ENCODE measurements around the gene ZDHHC4. TPM values are rescaled to one million over a fixed set of nuclear protein-coding genes. Genes with fewer than 3 reads are reported as not detected.

Gene ZDHHC4
- total RNA-seq, 4 donors from 2014 or later = 68.8 to 97.3 (median 81.4) TPM

DNA sequence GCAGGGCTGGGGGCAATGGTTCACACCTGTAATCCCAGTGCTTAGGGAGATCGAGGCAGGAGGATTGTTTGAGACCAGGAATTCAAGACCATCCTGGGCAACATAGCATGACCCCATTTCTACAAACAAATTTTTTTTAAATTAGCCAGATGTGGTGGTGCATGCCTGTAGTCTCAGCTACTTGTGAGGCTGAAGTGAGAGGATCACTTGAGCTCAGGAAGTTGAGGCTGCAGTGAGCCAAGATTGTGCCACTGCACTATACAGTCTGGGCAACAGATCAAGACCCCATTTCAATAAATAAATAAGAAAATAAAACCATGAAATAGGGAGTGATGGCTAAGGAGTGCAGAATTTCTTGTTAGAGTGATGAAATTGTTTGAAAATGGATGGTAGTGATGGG, 34.9 kb upstream of the ZDHHC4 start:
- H3K27ac ChIP-seq = no peak overlapping the region
- H3K36me3 ChIP-seq = no peaks in the 10 kb centered on the region
- H3K4me3 ChIP-seq (replicated peaks in 1 of 3) = no peak overlapping the region
- H3K4me1 ChIP-seq = no peaks in the 10 kb centered on the region
- WGBS, 2 donors = 91 to 93% methylated on average over 1 of the region's 1 CpG
- intact Hi-C loops (cut with DNase I) = no loop called here
- no peaks in the 10 kb centered on the region for H3K27me3 ChIP-seq
- no peak for DNase-seq
- H3K9me3 ChIP-seq = no peaks in the 10 kb centered on the region
- TF ChIP-seq POLR2A (IDR thresholded peaks at IDR 0.05) = no peak
- TF ChIP-seq, protein P1, sequence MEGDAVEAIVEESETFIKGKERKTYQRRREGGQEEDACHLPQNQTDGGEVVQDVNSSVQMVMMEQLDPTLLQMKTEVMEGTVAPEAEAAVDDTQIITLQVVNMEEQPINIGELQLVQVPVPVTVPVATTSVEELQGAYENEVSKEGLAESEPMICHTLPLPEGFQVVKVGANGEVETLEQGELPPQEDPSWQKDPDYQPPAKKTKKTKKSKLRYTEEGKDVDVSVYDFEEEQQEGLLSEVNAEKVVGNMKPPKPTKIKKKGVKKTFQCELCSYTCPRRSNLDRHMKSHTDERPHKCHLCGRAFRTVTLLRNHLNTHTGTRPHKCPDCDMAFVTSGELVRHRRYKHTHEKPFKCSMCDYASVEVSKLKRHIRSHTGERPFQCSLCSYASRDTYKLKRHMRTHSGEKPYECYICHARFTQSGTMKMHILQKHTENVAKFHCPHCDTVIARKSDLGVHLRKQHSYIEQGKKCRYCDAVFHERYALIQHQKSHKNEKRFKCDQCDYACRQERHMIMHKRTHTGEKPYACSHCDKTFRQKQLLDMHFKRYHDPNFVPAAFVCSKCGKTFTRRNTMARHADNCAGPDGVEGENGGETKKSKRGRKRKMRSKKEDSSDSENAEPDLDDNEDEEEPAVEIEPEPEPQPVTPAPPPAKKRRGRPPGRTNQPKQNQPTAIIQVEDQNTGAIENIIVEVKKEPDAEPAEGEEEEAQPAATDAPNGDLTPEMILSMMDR (IDR thresholded peaks at IDR 0.05) = no peak

DNA sequence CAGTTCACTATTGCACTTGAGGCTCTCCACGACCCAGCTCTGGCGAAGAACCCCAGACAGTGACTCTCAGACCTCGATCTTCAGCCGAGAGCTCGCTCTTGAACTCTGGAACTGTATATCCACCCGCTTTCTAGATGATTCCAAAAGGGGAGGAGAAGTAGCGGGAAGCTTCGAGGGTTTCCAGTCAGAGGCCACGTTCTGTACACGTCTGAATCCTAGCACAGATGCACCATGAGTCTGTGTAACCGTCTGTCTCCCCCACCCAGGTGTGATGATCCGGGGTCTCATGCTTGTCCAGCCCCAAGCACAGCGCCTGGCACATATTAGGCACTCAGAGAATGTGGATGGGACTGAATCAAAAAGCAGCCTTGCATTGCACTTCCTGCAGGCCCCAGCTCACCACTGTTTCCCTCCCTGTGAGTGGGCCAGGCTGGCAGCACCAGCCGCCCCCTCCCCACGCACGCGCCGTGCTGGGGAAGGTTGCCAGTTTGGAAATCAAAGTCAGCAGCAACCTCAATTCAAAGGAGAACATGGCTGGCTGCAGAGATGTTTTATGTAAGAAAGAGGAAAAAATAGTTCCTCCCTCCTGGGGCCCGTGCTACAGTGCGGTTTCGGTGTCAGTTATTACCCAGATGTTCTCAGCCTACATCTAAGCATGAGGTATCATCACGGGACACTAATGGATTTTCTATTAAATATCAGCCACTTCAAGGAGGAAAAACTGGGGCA, 31.7 kb upstream of the ZDHHC4 start:
- intact Hi-C loops (cut with DNase I) = no loop called here
- H3K27ac ChIP-seq = no peak overlapping the region
- DNase-seq = no peak
- H3K4me1 ChIP-seq = no peaks in the 10 kb centered on the region
- no peaks in the 10 kb centered on the region for H3K36me3 ChIP-seq
- 84% methylated on average over 22 of the region's 22 CpGs for WGBS, 2 donors
- TF ChIP-seq, protein P1 (IDR thresholded peaks at IDR 0.05) = no peak
- TF ChIP-seq POLR2A (IDR thresholded peaks at IDR 0.05) = no peak
- no peak overlapping the region for H3K4me3 ChIP-seq (replicated peaks in 1 of 3)
- H3K27me3 ChIP-seq = no peaks in the 10 kb centered on the region
- no peaks in the 10 kb centered on the region for H3K9me3 ChIP-seq

DNA sequence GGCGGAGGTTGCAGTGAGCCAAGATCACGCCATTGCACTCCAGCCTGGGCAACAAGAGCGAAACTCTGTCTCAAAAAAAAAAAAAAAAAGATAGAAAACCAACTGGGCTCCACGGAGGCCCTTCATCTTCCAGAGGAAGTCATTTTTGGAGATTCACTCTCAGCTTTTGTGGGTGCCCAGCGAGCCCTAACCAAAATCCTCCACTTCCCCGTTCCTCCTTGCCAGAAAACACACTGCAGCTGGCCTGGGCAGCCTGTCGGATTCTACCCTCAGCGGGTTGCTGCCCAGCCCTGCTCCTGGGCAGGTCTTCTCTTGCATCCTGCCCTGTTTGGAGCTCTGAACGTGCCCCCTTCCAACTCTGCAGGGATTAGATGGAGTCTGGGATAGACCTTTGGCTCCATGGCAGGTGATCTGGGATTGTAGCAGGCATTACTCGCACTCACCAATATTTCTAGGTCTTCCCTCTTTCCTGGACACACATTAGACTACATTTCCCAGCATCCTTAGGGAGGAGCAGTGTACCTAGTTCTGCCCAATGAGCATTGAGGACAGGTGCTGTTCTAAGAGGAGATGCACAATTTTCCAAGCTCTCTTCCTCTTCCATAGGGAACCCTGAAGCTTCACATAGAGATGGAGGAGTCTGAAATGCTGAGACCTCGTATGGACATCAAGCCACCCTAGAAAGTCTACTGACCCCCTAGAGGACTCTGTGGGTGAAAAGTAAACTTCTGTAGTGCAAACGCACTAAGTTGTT, 30.6 kb upstream of the ZDHHC4 start:
- no peak overlapping the region for H3K27ac ChIP-seq
- H3K27me3 ChIP-seq = no peaks in the 10 kb centered on the region
- H3K36me3 ChIP-seq = no peaks in the 10 kb centered on the region
- intact Hi-C loops (cut with DNase I) = no loop called here
- no peak overlapping the region for H3K4me3 ChIP-seq (replicated peaks in 1 of 3)
- H3K4me1 ChIP-seq = no peaks in the 10 kb centered on the region
- TF ChIP-seq, protein P1 (IDR thresholded peaks at IDR 0.05) = no peak
- TF ChIP-seq POLR2A (IDR thresholded peaks at IDR 0.05) = no peak
- 70 to 79% methylated on average over 12 of the region's 12 CpGs for WGBS, 2 donors
- no peaks in the 10 kb centered on the region for H3K9me3 ChIP-seq
- no peak for DNase-seq

DNA sequence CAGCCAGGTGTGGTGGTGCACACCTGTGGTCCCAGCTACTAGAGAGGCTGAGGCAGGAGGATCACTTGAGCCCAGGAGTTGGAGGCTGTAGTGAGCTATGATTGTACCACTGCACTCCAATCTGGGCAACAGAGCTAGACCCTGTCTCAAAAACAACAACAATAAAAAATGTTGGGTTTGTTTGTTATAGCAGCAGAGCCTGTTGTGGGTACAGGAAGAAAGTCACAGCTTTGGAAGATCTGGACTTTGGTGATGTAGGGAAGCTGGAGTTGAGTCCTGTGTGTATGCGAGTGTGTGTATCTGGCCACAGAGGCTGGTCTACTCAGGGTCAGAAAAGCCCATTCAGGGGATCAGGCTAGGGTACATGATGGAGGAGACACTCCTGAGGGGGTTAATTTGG, 29.9 kb upstream of the ZDHHC4 start:
- Histone ChIP-seq H3K4me1 (no peaks in the 10 kb centered on the region), H3K4me3 (replicated peaks in 1 of 3) (no peak overlapping the region), H3K27me3 (no peaks in the 10 kb centered on the region), H3K36me3 (no peaks in the 10 kb centered on the region), H3K9me3 (no peaks in the 10 kb centered on the region), H3K27ac (no peak overlapping the region)
- no peak for DNase-seq
- intact Hi-C loops (cut with DNase I) = no loop called here
- WGBS, 2 donors = 91 to 100% methylated on average over 1 of the region's 1 CpG
- TF ChIP-seq, protein P1 (IDR thresholded peaks at IDR 0.05) = no peak
- TF ChIP-seq POLR2A (IDR thresholded peaks at IDR 0.05) = no peak

DNA sequence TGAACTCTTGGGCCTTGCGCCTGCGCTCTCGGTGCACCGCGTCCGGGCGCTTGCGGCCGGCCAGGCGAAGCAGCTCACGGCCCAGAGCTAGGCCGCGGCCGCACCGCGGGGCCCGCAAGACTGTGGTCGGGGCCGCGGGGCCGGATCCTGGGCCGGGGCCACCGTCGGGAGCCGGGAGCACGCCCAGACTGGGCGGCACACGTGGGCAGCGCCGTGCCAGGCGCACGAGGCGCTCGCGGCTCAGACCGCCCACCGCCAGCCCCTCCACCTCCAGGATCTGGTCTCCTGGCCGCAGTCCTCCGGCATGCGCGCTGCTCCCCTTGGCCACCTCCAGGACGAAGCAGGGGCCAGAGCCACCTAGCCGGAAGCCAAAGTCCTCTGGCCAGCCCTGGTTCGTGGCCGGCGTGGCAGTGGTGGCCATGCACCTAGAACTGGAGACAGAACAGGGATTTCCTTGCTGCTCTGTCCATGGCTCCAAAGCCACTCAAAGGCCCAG, 26.2 kb upstream of the ZDHHC4 start, which contains the start of gene GRID2IP:
Gene GRID2IP (minus strand): TSS at position 446 of the 496 bp plus-strand sequence. CDS start 25 bp downstream, at position 421.
- no peak for TF ChIP-seq POLR2A (IDR thresholded peaks at IDR 0.05)
- TF ChIP-seq, protein P1 (IDR thresholded peaks at IDR 0.05) = no peak
- Histone ChIP-seq H3K27ac (no peak within 1 kb of the TSS), H3K27me3 (no peaks in the 10 kb centered on the region), H3K4me1 (no peaks in the 10 kb centered on the region), H3K9me3 (no peaks in the 10 kb centered on the region), H3K36me3 (no peaks in the 10 kb centered on the region), H3K4me3 (replicated peaks in 1 of 3) (no peak within 1 kb of the TSS)
- intact Hi-C loops (cut with DNase I) = no loop called here
- DNase-seq = no peak
- WGBS, 2 donors = 83 to 92% methylated on average over 3 to 23 of the region's 46 CpGs
